ENCODE results near the gene SEC22C. TPM values are rescaled to one million over a fixed set of nuclear protein-coding genes. Genes with fewer than 3 reads are reported as not detected.

SEC22C gene
- total and polyA plus RNA-seq, 2 of the 4 experiments (the other 2 are of a cell fraction), result 24.0 to 43.9 TPM

DNA sequence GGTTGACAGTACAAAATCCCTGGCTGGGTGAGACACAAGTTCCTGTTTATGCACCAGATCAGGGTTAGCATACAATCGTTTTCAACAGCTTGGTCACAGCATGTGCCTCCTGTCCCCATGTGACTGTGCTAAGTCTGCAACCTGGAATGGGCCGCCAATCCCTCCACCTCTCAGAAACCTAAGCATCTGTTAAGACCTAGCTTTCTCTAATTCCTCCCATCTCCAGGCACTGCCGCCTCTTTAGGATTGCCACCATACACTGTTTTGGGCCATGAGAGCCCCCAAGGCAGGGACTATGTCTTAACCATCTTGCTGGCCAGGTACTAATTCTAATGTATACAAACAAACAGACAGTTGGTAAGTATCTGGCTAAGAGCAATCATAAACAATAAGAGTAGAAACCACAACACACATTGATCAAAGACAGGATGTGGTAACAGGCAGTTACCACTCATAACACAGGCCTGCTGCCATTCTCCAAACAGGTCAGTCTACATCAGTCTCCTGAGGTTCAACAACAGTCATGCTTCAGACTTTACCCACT, 25.6 kb downstream of the SEC22C start:
- no peak overlapping the region for H3K14ac ChIP-seq (replicated peaks; ENCODE audit: low read depth, low read length)
- TF ChIP-seq CTCF (conservative IDR thresholded peaks at IDR 0.05; ENCODE audit: low read depth, low read length) (no peak), POLR2A (IDR thresholded peaks at IDR 0.05; ENCODE audit: low read depth, low read length) (no peak), MAZ (IDR thresholded peaks at IDR 0.05; ENCODE audit: borderline replicate concordance, low read depth, low read length) (no peak), RAD21 (IDR thresholded peaks at IDR 0.05; ENCODE audit: low read length) (no peak)
- H3K79me1 ChIP-seq (ENCODE audit: low read depth in 1 of 2, low read length in 2 of 2), result peaks cover 0 to 2% of the 10 kb centered on the region in 2 experiments; a peak in 1 of 4 replicates
- no peaks in the 10 kb centered on the region for H3K9me3 ChIP-seq (ENCODE audit: control insufficient read depth, insufficient read depth, low read length)
- H3K56ac ChIP-seq (ENCODE audit: extremely low read depth, insufficient read depth, low read length), result no peak overlapping the region
- H2AFZ ChIP-seq (replicated peaks; ENCODE audit: low read length, poor library complexity), result no peak overlapping the region
- H3K27me3 ChIP-seq (ENCODE audit: control insufficient read depth, insufficient read depth, low read length), result no peaks in the 10 kb centered on the region
- no peak overlapping the region for H2BK5ac ChIP-seq (ENCODE audit: low read depth, low read length, poor library complexity, severe bottlenecking)
- H3K9ac ChIP-seq (ENCODE audit: low read depth, low read length), result no peak overlapping the region
- DNase-seq (no peak), ATAC-seq (ENCODE audit: low read depth) (no peak)
- ChIA-PET CTCF (no interaction called here), POLR2A (ENCODE audit: unreplicated experiment) (no interaction called here)
- no peak overlapping the region for H4K5ac ChIP-seq (ENCODE audit: low read depth, low read length)
- no peak overlapping the region for H3K18ac ChIP-seq (ENCODE audit: low read depth, low read length)
- WGBS, 2 experiments (ENCODE audit: extremely low coverage in 2 of 2, insufficient read length in 1 of 2), result 17% methylated on average over 1 of the region's 3 CpGs; no CpG with 5 or more reads in 1 of the 2 experiments
- H4K91ac ChIP-seq (ENCODE audit: insufficient read depth, low read depth, low read length), result no peak overlapping the region
- BruUV-seq (replicated peaks), result no TSS peak
- H3K4me2 ChIP-seq (ENCODE audit: low read depth, low read length), result no peak overlapping the region
- H3K9me1 ChIP-seq (ENCODE audit: insufficient read depth, low read length), result peaks cover 4% of the 10 kb centered on the region; the same call in 1 of the 2 replicates
- peaks cover 38% of the 10 kb centered on the region for H3K36me3 ChIP-seq (ENCODE audit: control insufficient read depth, insufficient read depth, low read length)
- intact Hi-C loops (cut with micrococcal nuclease), result no loop called here
- no peak overlapping the region for H2AK5ac ChIP-seq (ENCODE audit: low read depth, low read length)
- no peaks in the 10 kb centered on the region for H3K4me1 ChIP-seq (ENCODE audit: control insufficient read depth, insufficient read depth, low read length)
- no peak overlapping the region for H3K23ac ChIP-seq (ENCODE audit: low read depth, low read length)
- H4K20me1 ChIP-seq (ENCODE audit: insufficient read depth, low read length), result no peaks in the 10 kb centered on the region
- H3K27ac ChIP-seq (ENCODE audit: insufficient read depth, low read length), result no peak overlapping the region
- H2BK20ac ChIP-seq (ENCODE audit: low read depth, low read length), result no peak overlapping the region
- dilution Hi-C loops (cut with HindIII; ENCODE audit: low sequenced_read_pairs, unreplicated experiment), result no loop called here
- H3K4ac ChIP-seq (ENCODE audit: low read depth, low read length), result no peak overlapping the region
- H4K8ac ChIP-seq (ENCODE audit: low read depth in 2 of 2, low read length in 2 of 2), result no peak overlapping the region
- no peak overlapping the region for H2BK15ac ChIP-seq (ENCODE audit: low read depth, low read length)
- peak overlapping the region; percentile 19 for H2AK9ac ChIP-seq (replicated peaks; ENCODE audit: low read depth, low read length, poor library complexity)
- in situ Hi-C loops (cut with MboI; ENCODE audit: low sequenced_read_pairs), result no loop called here
- H2BK120ac ChIP-seq (ENCODE audit: low read depth, low read length), result no peak overlapping the region
- H3K4me3 ChIP-seq (ENCODE audit: insufficient read depth, low read depth, low read length), result no peak overlapping the region

All from IMR-90 (cell line).